Sigmoid colon (tissue), 7 donors: ENCODE measurements around the gene RABEP2. TPM values are rescaled to one million over a fixed set of nuclear protein-coding genes. Genes with fewer than 3 reads are reported as not detected.
"Not testable (repeated sequence)": the region's sequence is repeated elsewhere in the genome, so short reads cannot be mapped to it uniquely, and the experiment has no call there.

Source experiments
- DNase-seq: peaks from one replicate; pipeline ENCODE4 v3.0.0-alpha.2; 2019
- H3K27ac ChIP-seq, 4 donors: fragments of 200-600 bp; sonication (generic); one replicate each; pipeline ENCODE4 v1.5.1; 2016 to 2019; ENCODE audit warnings: mild to moderate bottlenecking in 1 of 4
- H3K27me3 ChIP-seq, 3 donors: fragments of 200-600 bp; sonication (generic); one replicate each; pipeline ENCODE4 v1.5.1; 2019; ENCODE audit warnings: mild to moderate bottlenecking in 1 of 3
- H3K36me3 ChIP-seq, 4 donors: fragments of 200-600 bp; sonication (generic); one replicate each; pipeline ENCODE4 v1.5.1; 2016 to 2019
- H3K4me1 ChIP-seq, 4 donors: fragments of 200-600 bp; sonication (generic); one replicate each; pipeline ENCODE4 v1.5.1; 2017 to 2019
- H3K4me3 ChIP-seq, 4 donors: fragments of 200-600 bp; sonication (generic); one replicate each; pipeline ENCODE4 v1.5.1; 2017 to 2019; ENCODE audit warnings: mild to moderate bottlenecking in 2 of 4, moderate library complexity in 1 of 4
- H3K9me3 ChIP-seq, 4 donors: fragments of 200-600 bp in 3 of 4; sonication (generic) in 3 of 4; one replicate each; pipeline versions ENCODE4 v1.5.1 to v1.6.1; 2013 to 2019
- EP300 ChIP-seq, 4 donors: sonication (generic); formaldehyde crosslinking; IDR thresholded peaks; one replicate each; pipeline ENCODE4 v1.6.1; 2017; ENCODE audit warnings: antibody characterized with exemption in 4 of 4
- POLR2A ChIP-seq, 2 donors: fragments of 450-650 bp; IDR thresholded peaks; one replicate each; pipeline ENCODE4 v1.6.1; 2016; ENCODE audit warnings: antibody characterized with exemption in 2 of 2, mild to moderate bottlenecking in 2 of 2, moderate library complexity in 2 of 2
- POLR2AphosphoS5 ChIP-seq, 4 donors: sonication (generic); formaldehyde crosslinking; IDR thresholded peaks; one replicate each; pipeline ENCODE4 v1.6.1; 2017; ENCODE audit warnings: antibody characterized with exemption in 4 of 4
- WGBS, 2 donors: extraction: QIAGEN DNeasy Blood & Tissue Kit; methylation state at CpG; one replicate each; pipeline ENCODE4 v1.1.7; 2013; 5-methylcytosine and 5-hydroxymethylcytosine counted together
- intact Hi-C: fragments of 100-400 bp; cut with DNase I; formaldehyde crosslinking; loops from one replicate; pipeline ENCODE4 v1.15.1; 2023
- polyA plus RNA-seq, 3 donors: library from polyadenylated mRNA; stranded (reverse); fragments of 200-250 nt; gene quantifications; one replicate each; pipeline ENCODE4 v1.2.3, GENCODE V29; 2013
- total RNA-seq, 4 donors: library from RNA; depleted of rRNA; stranded (reverse); fragments of >200 nt; gene quantifications; one replicate each; pipeline ENCODE4 v1.1.0, GENCODE V29; 2016
- TF ChIP-seq, protein P1 (sequence below), 4 experiments: fragments of 450-650 bp in 3 of 4; fragments of 200-600 bp in 1 of 4; IDR thresholded peaks; one replicate each; pipeline ENCODE4 v1.5.1; 2016 to 2019; ENCODE audit warnings: antibody characterized with exemption in 4 of 4, mild to moderate bottlenecking in 3 of 4, moderate library complexity in 2 of 4
- donor health status: healthy with polysubstance abuse.
- donor health status: Bipolar disorder and iron deficiency.
- donor health status: healthy.

Gene RABEP2
- total and polyA plus RNA-seq, 7 donors: 9.9 to 48.7 (median 30.0) TPM

DNA sequence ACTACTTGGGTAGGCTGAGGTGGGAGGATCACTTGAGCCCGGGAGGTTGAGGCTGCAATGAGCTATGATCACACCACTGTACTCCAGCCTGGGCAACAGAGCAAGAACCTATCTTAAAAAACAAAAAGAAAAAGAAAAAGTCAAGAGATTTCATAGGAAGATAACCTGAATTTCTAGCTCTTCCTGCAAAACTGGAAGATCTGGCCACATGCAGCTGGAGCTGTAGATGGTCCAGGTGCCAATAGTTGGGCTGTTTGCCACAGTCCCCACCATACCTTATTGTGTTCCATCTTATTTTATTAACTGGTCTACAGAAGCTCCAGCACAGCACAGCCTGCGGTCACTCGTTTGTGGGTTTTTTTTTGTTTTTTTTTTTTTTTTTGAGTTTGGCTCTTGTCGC is 31.7 kb downstream of the RABEP2 start:
- DNase-seq: no peak
- Histone ChIP-seq H3K27me3 (no peaks in the 10 kb centered on the region), H3K4me3 (no peak overlapping the region), H3K4me1 (no peaks in the 10 kb centered on the region), H3K27ac (no peak overlapping the region), H3K9me3 (no peaks in the 10 kb centered on the region), H3K36me3 (no peaks in the 10 kb centered on the region)
- 94 to 95% methylated on average over 4 of the region's 4 CpGs for WGBS, 2 donors
- intact Hi-C loops: no loop called here
- TF ChIP-seq POLR2A (IDR thresholded peaks at IDR 0.05) (no peak), POLR2AphosphoS5 (IDR thresholded peaks at IDR 0.05) (no peak), EP300 (IDR thresholded peaks at IDR 0.05) (no peak)
- TF ChIP-seq, protein P1, sequence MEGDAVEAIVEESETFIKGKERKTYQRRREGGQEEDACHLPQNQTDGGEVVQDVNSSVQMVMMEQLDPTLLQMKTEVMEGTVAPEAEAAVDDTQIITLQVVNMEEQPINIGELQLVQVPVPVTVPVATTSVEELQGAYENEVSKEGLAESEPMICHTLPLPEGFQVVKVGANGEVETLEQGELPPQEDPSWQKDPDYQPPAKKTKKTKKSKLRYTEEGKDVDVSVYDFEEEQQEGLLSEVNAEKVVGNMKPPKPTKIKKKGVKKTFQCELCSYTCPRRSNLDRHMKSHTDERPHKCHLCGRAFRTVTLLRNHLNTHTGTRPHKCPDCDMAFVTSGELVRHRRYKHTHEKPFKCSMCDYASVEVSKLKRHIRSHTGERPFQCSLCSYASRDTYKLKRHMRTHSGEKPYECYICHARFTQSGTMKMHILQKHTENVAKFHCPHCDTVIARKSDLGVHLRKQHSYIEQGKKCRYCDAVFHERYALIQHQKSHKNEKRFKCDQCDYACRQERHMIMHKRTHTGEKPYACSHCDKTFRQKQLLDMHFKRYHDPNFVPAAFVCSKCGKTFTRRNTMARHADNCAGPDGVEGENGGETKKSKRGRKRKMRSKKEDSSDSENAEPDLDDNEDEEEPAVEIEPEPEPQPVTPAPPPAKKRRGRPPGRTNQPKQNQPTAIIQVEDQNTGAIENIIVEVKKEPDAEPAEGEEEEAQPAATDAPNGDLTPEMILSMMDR (IDR thresholded peaks at IDR 0.05): no peak

GRCh38 chr16:28891964-28892890 is 32.8 kb downstream of the RABEP2 start:
- no peak overlapping the region for H3K4me3 ChIP-seq
- H3K9me3 ChIP-seq: no peaks in the 10 kb centered on the region
- no peaks in the 10 kb centered on the region for H3K4me1 ChIP-seq
- DNase-seq: no peak
- no peaks in the 10 kb centered on the region for H3K36me3 ChIP-seq
- 81% methylated on average over 14 of the region's 14 CpGs for WGBS, 2 donors
- H3K27ac ChIP-seq: no peak overlapping the region
- TF ChIP-seq POLR2A (IDR thresholded peaks at IDR 0.05): no peak
- TF ChIP-seq EP300 (IDR thresholded peaks at IDR 0.05): no peak
- H3K27me3 ChIP-seq: no peaks in the 10 kb centered on the region
- intact Hi-C loops: no loop called here

DNA sequence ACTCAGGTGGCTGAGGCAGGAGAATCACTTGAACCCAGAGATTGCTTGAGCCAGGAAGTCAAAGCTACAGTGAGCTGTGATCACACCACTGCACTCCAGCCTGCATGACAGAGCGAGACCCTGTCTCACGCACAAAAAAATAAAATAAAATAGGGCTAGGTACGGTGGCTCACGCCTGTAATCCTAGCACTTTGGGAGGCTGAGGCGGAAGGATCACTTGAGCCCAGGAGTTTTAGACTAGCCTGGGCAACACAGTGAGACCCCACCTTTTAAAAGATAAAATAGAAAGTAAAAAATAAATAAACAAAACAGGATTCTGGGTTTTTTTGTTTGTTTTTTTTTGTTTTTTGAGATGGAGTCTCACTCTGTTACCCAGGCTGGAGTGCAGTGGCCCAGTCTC is 34.7 kb downstream of the RABEP2 start:
- H3K36me3 ChIP-seq, H3K27ac ChIP-seq: not testable (repeated sequence)
- WGBS, 2 donors: 96 to 98% methylated on average over 5 of the region's 5 CpGs

DNA sequence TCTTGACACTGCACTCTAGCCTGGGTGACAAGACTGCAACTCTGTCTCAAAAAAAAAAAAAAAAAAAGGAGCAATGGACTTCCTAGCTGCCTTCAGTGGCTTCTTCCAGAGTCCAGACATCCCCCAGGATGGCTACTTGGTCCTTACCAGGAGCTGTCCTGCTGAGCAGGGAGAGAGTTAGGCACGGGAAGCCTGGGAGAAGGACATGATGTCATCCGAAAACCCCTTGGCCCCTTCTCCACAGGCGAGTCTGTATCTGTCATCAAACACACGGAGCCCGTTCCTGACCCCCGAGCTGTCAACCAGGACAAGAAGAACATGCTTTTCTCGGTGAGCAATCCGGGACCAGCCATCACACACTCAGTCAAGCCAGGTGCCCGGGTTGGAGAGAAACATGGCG is 38.1 kb downstream of the RABEP2 start:
- intact Hi-C loops: no loop called here
- Histone ChIP-seq H3K27ac (no peak overlapping the region), H3K4me3 (no peak overlapping the region), H3K4me1 (no peaks in the 10 kb centered on the region), H3K9me3 (no peaks in the 10 kb centered on the region), H3K27me3 (peaks cover 5 to 17% (median 10%) of the 10 kb centered on the region in 3 donors), H3K36me3 (no peaks in the 10 kb centered on the region)
- TF ChIP-seq POLR2AphosphoS5 (IDR thresholded peaks at IDR 0.05): no peak
- TF ChIP-seq, protein P1 (IDR thresholded peaks at IDR 0.05): no peak
- TF ChIP-seq EP300 (IDR thresholded peaks at IDR 0.05): no peak
- no peak for TF ChIP-seq POLR2A (IDR thresholded peaks at IDR 0.05)
- 88 to 90% methylated on average over 10 of the region's 10 CpGs for WGBS, 2 donors
- no peak for DNase-seq

More for the DNA sequence above, 34.7 kb downstream of the RABEP2 start:
- H3K4me1 ChIP-seq, H3K27me3 ChIP-seq, H3K9me3 ChIP-seq, H3K4me3 ChIP-seq, intact Hi-C loops, DNase-seq: not testable (repeated sequence)

DNA sequence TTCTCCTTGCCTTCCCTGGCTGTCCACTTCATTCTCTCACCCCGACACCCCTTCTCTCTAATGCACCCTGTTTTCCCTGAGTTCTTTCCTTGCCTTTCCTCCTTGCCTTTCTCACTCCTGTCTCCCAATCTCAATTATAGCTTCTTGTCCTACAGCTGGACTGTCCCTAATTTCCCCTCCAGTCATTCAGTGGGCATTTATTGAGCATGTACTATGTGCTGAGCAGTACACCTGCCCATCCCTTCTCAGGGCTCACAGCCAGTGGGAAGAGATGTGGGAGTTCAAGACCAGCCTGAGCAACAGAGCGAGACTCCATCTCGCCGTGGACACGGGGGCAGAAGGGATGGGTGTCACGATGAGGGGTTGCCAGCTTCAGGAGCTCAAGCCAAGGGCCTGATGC is 41.0 kb downstream of the RABEP2 start:
- Histone ChIP-seq H3K27ac (no peak overlapping the region), H3K36me3 (no peaks in the 10 kb centered on the region), H3K4me3 (no peak overlapping the region), H3K27me3 (peaks cover 5 to 33% (median 12%) of the 10 kb centered on the region in 3 donors), H3K4me1 (peaks cover 0 to 14% (median 12%) of the 10 kb centered on the region in 4 donors), H3K9me3 (no peaks in the 10 kb centered on the region)
- intact Hi-C loops: loop anchor here (5.0 kb wide), 1 partner anchor 38 kb away; no protein-coding TSS in a partner anchor
- WGBS, 2 donors: 95 to 96% methylated on average over 6 of the region's 6 CpGs
- no peak for DNase-seq
- TF ChIP-seq POLR2AphosphoS5 (IDR thresholded peaks at IDR 0.05): no peak
- TF ChIP-seq EP300 (IDR thresholded peaks at IDR 0.05): no peak
- no peak for TF ChIP-seq POLR2A (IDR thresholded peaks at IDR 0.05)
- TF ChIP-seq, protein P1 (IDR thresholded peaks at IDR 0.05): no peak
